Raji (cell line): ENCODE results near the gene SHH.

Experiments
- POLR2A ChIP-seq: IDR thresholded peaks from 2 replicates; pipeline ENCODE4 v1.6.1; 2011; ENCODE audit warnings: low read depth, low read length, control low read depth; ENCODE audit not compliant: insufficient read depth

SHH gene

DNA sequence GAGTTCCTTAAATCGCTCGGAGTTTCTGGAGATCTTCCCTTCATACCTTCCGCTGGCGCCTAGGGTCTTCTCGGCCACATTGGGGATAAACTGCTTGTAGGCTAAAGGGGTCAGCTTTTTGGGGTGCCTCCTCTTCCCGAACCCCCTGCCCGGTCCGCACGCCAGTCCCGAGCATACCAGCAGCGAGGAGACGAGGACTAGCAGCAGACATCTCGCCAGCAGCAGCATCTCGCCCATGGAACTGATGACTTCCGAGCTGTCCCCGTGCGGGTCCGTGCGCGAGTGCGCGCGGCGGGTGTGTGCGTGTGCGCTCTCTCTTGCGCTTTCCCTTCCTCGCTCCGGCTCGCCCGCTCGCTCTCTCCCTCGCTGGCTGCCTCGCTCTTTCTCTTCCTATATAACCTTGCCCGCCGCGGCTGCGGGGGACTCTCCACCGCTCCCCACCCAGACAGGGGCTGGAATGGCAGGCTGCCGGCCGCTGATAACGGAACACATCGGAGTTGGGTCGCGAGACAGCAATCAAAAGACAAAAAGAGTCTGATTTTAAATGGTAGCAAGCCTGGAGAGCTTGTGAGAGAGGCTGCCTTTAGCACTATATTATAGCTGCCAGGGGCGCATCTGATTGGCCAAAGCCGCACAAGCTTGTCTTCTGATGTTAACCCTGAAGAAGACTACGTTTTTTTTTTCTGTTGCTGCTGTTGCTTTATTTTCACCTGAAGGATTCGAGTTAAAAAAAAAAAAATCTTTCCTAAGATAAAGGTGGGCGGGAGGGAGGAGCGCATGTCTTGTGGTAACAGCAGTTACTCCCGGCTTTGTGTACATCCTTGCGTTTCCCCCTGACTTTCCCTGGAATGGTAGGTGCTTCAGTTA, at the start of gene SHH:
Gene SHH, minus strand, starts transcription at position 569 of the 867 bp plus-strand sequence. Its CDS starts 341 bp downstream, at position 228.
- TF ChIP-seq POLR2A, result no peak

DNA sequence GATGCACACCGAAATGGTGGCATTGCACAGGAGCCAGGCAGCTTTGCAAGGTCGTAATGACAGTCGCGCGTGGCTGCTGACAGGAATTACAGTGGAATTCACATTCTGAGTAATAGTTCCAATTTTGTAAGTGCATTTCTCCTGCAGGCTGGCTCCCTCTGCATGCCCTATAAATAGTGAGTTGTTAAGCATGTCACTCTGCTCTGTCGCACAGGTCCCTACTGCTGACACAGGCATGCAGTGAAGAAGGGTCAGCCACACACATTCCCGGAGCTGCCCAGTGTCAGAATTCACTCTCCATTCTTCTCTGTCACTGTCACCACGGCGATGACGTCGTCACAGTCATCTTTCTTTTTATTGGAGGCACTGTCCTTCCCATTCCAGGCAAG, 49.2 kb upstream of the SHH start:
- no peak for TF ChIP-seq POLR2A

DNA sequence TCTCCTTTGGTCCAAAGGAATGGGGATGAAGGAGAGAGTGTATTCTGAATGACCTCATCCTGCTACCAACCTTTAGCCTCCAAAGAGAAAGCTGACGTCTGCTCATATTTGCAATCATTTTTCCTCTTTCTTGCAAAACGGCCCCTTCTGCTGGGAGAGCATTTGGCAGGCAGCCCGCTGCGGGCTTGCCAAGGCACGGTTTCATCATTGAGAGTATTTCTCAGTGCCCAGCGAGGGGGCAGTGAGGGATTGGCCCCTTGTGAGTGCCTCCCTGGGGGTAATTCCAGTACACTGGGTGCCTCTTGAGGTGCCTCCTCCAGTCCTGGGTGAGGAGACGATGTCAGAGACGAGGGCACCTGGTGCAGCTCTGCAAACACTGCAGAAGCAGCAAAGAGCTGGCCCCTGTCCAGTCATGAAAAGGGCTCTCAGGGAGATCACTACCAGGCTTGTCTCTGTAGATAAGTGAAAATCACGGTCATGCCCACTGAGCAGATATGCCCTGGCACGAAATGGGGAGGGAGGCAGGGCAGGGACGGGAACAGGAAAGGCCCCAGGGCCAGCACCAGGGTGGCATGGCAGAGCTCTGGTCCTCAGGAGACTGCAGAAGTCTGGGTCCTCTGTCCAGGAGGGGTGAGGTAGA, 48.7 kb upstream of the SHH start:
- no peak for TF ChIP-seq POLR2A

DNA sequence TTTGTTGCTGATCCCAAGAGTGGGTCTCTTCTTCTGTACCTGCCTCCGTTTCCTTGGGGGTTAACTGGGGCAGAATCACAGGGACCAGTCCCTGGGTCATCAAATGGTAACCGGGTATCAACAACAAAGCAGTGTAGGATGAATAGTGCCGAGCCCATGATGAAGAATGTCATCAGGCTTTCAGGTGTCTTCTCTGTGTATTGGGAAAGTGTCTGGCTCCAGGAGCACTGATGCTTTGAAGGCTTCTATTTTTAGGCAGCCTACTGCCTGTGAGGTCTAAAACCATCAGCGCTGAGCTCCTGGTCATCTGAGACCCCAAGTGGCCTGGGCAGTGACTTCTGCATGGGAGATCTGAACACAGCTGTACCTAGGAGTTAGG, 48.2 kb upstream of the SHH start:
- TF ChIP-seq POLR2A, result no peak

DNA sequence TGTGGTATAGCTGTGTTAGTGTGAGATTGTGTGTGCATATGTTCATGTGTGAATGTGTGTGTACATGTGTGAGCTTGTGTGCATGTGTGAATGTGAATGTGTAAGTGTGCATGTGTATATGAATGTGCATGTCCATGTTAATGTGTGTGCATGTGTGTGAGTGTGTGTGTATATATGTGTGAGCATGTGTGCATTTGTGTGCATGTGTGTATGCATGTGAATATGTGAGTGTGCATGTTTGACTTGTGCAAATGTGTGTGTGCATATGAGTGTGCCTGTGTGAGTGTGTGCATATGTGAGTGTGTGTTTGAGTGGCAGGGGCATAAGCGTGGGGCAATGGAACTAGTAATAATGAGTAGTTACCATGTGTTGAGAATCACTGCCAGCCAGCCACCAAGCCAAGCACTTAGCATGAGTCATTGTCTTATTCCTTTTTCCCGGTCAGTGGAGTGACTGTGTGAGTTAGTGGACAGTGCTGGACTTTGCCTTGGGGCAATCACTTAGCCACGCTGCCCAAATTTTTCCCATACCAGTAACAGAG, 46.3 kb upstream of the SHH start:
- no peak for TF ChIP-seq POLR2A

DNA sequence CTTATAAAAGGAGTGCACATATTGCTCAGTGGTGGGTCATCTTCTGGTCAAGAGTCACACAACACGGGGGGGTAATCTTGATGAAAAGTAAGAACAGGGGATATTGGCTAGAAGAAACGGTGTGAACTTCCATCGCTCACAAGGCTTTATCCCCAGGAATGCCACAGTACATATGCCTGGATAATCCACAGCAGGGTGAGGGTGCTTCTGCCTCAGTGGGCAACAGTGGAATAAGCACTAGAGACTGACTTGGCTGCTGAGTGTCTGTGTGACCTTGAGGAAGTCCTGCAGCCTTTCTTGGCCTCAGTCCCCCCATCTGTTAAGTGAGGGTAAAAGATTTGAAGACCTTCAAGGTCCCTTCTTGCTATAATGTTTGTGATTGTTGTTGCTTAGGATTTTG, 44.9 kb upstream of the SHH start:
- TF ChIP-seq POLR2A, result no peak

DNA sequence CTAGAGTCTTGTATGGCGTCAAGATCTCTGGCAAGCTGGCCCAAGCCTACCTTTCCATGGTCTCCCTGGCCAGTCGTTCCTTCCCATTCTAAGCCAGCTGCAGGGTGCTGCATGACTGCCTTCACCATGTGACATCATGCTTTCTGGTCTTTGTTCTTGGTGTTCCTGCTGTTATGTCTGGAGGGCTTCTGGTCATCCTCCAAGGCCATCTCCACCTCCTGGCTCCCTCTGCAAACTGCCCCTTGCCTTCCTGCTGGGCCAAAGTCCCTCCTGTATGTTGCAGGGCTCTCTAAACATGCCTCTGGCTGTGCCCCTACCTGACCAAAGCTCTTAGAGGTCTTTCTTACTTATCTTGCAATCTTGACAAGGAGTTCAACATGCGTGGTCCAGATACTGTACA, 44.4 kb upstream of the SHH start:
- TF ChIP-seq POLR2A, result no peak

DNA sequence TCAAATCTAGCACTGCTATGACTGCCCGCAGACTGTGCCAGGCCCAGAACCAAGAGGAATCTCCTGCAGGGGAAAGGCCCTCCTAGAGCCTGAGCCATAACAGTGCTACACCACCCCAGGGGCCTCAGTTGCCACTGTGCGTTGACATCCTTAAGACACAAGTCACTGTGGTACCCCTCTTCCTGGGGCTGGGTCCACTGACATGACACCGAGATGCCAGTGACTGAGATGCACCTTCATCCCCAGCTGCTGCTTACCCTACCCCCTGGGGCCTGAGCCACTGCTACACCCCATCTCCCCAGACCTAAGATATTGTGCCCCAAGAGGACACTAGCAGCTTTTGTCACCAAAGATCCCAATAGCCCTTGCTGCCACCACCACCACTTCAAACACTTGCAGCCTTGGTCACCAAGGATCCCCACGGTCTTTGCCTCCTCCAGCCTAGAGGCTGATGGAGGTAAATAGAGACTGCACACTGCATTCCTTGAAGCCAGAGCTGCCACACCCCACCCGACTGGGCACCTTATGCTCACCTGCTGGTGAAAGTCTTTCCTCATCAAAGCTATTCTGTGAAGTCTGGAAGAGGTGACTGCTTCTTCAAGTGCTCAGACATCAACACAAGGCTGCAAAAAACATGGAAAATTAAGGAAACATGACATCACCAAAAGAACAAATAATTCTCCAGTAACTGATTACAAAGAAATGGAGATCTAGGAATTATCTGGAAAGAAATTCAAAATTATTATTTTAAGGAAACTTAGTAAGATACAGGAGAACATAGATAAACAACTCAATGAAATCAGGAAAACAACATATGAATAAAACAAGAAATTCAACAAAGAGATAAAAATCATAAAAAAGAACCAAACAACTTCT, 40.4 kb upstream of the SHH start:
- TF ChIP-seq POLR2A, result no peak

DNA sequence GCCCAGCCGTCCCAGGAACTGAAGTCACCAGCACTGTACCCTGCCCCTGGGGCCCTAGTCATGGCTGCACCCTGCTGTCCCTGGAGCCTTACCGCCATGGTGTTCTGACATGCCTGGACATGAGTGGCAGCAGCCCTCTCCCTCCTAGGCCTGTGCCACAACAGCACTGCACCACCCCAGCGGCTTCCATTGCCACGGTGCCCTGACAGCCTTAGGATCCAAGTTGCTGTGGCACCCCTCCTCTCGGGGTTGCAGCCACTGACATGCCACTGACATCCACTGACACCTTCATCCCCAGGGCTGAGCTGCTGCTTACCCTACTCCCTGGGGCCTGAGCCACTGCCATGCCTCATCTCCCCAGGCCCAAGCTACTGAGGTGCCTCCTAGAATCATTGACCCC, 39.6 kb upstream of the SHH start:
- no peak for TF ChIP-seq POLR2A

DNA sequence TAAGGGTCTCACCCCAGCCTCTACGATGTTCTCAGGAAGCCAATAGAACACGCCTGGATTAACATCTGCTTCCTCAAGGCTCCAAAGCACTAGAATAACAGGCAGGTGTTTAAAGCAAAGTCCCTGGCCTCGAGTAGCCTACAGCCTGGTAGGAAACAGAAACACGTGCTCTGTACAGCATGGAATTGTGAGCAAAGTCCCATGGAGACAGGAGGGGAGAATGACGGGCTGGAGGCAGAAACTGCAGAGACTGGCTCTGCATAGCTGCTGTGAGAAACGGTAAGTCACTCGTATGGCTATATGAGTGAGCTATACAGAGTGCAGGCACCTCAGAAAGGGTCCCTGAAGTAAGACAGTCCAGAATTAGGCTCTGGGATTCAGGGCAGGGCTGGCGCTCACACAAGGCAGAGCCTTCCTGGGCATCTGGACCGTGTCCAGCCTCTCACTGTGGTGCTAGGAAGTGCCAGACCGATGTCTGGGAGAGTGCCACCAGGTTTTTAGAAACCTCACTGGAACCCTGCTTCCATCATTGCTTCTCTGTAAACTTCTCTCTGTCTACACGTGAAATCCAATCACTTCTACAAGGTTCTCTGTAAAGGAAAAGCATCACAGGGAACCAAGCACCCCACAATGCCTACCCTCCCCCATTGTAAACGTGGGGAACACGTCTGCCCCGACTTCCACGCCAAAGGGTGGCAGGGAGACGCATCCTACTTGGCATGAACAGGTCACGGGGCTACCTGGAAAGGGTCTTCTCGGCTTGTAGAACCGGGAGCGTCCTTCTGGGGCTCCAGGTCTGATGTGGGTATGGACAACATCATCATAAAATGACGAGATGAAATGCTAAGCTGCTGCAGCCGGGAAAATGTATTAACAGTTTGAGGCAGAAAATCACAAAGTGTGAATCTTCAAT, 38.8 kb upstream of the SHH start:
- TF ChIP-seq POLR2A, result no peak

DNA sequence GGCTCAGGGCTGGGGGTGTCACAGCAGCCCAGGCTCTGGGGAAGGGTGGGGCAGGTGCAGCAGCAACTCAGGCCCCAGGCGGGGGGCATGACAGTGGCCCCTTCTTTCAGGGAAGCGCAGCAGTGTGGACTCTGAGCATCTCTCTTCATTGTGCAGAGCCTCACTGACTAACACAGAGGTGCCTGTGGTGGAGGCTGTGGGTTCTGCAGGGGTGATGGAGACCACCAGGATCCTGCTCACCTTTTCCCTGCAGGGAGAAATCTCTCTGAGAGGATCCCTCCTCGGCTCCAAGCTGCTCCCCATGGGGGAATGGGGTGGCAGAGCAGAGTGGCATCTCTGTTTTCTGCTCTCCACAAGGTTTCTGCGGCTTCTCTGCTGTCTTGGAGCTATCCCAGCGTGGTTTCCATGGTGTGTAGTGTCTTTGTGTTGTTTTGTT, 37.8 kb upstream of the SHH start:
- no peak for TF ChIP-seq POLR2A

DNA sequence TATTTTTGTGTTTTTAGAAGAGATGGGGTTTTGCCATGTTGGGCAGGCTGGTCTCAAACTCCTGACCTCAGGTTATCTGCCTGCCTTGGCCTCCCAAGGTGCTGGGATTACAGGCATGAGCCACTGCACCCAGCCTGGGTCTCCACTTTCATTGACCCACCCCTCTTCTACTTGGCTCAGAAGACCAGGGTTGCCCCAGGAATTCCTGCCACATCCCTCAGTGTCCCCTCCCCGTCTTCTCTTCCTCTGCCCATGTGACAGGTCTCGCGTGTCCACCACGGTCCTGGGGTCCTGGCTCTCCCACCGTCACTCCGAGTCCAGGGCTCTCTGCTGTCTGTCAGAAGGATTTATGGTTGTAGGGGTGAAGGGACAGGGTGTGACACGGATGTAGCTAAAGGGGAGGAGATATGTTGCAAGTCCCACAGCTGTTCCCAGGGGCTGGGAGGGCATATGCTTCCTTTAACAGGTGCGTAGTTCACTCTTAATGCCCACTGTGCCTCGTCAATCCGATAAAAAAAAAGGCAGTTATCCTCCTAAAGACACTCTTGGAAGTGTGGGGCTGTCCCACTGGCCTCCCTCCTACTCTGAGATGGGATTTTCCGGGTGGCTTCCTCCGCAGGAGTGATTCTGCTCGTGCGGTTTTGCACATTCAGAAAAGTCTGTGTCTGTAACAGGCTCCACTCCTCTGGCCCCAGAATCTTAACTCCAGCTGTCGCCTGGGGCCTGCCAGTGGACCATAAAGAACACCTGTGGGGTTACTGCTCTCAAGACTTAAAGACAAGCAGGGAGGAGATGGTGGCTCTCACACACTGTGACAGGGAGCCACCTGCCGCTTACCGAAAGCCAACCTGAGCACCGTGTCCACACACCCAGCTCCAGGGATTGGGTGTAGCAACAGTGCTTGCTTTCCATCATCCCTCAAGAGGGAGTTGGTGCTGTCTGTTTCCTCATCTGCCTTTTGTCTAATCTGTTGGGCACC, 36.7 kb upstream of the SHH start:
- no peak for TF ChIP-seq POLR2A

DNA sequence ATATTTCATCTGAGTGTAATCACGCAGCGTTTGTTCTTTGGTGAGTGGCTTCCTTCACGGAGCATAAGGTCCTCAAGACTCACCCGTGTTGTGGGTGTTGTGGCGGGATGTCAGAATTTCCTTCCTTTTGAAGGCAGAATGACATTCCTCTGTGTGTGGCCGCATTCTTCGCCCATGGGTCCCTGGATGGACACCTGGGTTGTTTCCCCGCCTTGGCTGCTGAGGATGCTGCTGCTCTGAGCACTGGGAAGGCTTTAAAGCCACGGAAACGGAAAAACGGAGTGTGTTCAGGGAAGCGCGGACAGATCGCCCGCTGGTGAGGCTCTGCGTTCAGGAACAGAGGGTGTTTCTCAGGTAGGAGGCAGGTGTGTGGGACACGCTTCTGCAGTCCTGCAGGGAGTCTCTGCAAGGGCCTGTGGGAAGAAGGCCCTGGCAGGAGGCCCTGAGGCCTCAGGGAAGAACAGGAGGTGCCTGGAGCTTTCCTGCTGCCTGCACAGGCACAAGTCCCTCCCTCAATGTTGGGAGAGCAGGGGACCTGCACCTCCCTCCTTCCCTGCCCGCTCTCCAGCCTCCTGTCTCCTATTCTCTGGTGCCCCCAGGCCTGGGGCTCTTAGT, 35.7 kb upstream of the SHH start:
- no peak for TF ChIP-seq POLR2A

DNA sequence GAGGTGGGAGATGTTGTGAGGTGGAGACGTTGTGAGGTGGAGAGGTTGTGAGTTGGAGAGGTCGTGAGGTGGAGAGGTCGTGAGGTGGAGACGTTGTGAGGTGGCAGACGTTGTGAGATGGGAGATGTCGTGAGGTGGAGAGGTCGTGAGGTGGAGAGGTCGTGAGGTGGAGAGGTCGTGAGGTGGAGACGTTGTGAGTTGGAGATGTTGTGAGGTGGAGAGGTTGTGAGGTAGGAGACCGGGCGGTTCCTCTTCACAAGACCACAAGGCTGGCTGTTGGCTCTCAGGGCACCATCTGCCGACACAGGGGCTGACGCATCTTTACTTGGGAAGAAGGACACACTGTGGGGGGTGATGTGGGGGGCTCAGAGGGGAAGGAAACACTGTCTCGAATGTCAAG, 34.7 kb upstream of the SHH start:
- TF ChIP-seq POLR2A, result no peak
